ENCODE data around the gene GNAL. TPM values are rescaled to one million over a fixed set of nuclear protein-coding genes. Genes with fewer than 3 reads are reported as not detected.

Gene GNAL
- total and polyA plus RNA-seq, 2 of the 4 experiments (the other 2 are of a cell fraction) = 0.15 to 0.36 TPM

GRCh38 chr18:11792632-11793031, 103.6 kb downstream of the GNAL start:
- no peak overlapping the region for H2AK5ac ChIP-seq (ENCODE audit: low read depth, low read length)
- H4K20me1 ChIP-seq (ENCODE audit: insufficient read depth, low read length) = no peaks in the 10 kb centered on the region
- ChIA-PET POLR2A (ENCODE audit: unreplicated experiment) (no interaction called here), CTCF (no interaction called here)
- in situ Hi-C loops (cut with MboI; ENCODE audit: low sequenced_read_pairs) (no loop called here), intact Hi-C loops (cut with micrococcal nuclease) (no loop called here), dilution Hi-C loops (cut with HindIII; ENCODE audit: low sequenced_read_pairs, unreplicated experiment) (no loop called here)
- H3K9ac ChIP-seq (ENCODE audit: low read depth, low read length) = no peak overlapping the region
- no peak overlapping the region for H2BK20ac ChIP-seq (ENCODE audit: low read depth, low read length)
- no TSS peak for BruUV-seq (replicated peaks)
- H3K27me3 ChIP-seq (ENCODE audit: control insufficient read depth, insufficient read depth, low read length) = no peaks in the 10 kb centered on the region; the same call in 1 of the 2 replicates
- no peaks in the 10 kb centered on the region for H3K9me3 ChIP-seq (ENCODE audit: control insufficient read depth, insufficient read depth, low read length)
- H2BK120ac ChIP-seq (ENCODE audit: low read depth, low read length) = no peak overlapping the region
- ATAC-seq (ENCODE audit: low read depth) (no peak), DNase-seq (no peak)
- TF ChIP-seq MAZ (IDR thresholded peaks at IDR 0.05; ENCODE audit: borderline replicate concordance, low read depth, low read length) = no peak
- TF ChIP-seq CEBPB (IDR thresholded peaks at IDR 0.05; ENCODE audit: low read depth, low read length) = no peak
- TF ChIP-seq RCOR1 (IDR thresholded peaks at IDR 0.05; ENCODE audit: insufficient replicate concordance, low read length) = no peak
- H3K4me2 ChIP-seq (ENCODE audit: low read depth, low read length) = no peak overlapping the region
- no peaks in the 10 kb centered on the region for H3K79me1 ChIP-seq (ENCODE audit: low read depth in 1 of 2, low read length in 2 of 2)
- no peaks in the 10 kb centered on the region for H3K36me3 ChIP-seq (ENCODE audit: control insufficient read depth, insufficient read depth, low read length)
- no peak overlapping the region for H2BK15ac ChIP-seq (ENCODE audit: low read depth, low read length)
- H3K14ac ChIP-seq (replicated peaks; ENCODE audit: low read depth, low read length) = no peak overlapping the region
- no peaks in the 10 kb centered on the region for H3K9me1 ChIP-seq (ENCODE audit: insufficient read depth, low read length)
- no peak overlapping the region for H4K8ac ChIP-seq (ENCODE audit: low read depth in 2 of 2, low read length in 2 of 2)
- H2AFZ ChIP-seq (replicated peaks; ENCODE audit: low read length, poor library complexity) = no peak overlapping the region
- no peak overlapping the region for H3K56ac ChIP-seq (ENCODE audit: extremely low read depth, insufficient read depth, low read length)
- H3K23ac ChIP-seq (ENCODE audit: low read depth, low read length) = no peak overlapping the region
- H3K4me1 ChIP-seq (ENCODE audit: control insufficient read depth, insufficient read depth, low read length) = peaks cover 4% of the 10 kb centered on the region; the same call in 1 of the 2 replicates
- H3K4ac ChIP-seq (ENCODE audit: low read depth, low read length) = no peak overlapping the region
- no peak overlapping the region for H3K18ac ChIP-seq (ENCODE audit: low read depth, low read length)
- H4K5ac ChIP-seq (ENCODE audit: low read depth, low read length) = no peak overlapping the region
- H2BK5ac ChIP-seq (ENCODE audit: low read depth, low read length, poor library complexity, severe bottlenecking) = no peak overlapping the region
- no peak overlapping the region for H2AK9ac ChIP-seq (replicated peaks; ENCODE audit: low read depth, low read length, poor library complexity)
- H3K27ac ChIP-seq (ENCODE audit: insufficient read depth, low read length) = no peak overlapping the region
- no peak overlapping the region for H4K91ac ChIP-seq (ENCODE audit: insufficient read depth, low read depth, low read length)
- no peak overlapping the region for H3K4me3 ChIP-seq (ENCODE audit: insufficient read depth, low read depth, low read length)
